A673 (cell line): Measurements from ENCODE around the gene UBE3A.

Experiments used
- EZH2 ChIP-seq: fragments of 200-600 bp; sonication (generic); IDR thresholded peaks from 2 replicates; pipeline ENCODE4 v1.6.1; 2017; ENCODE audit warnings: borderline replicate concordance, low read depth, mild to moderate bottlenecking, mixed read lengths, antibody characterized with exemption, low read length; ENCODE audit not compliant: poor library complexity, severe bottlenecking
- TF ChIP-seq, protein P1 (sequence below): fragments of 300-800, 200-600 bp; sonication (generic); conservative IDR thresholded peaks from 2 replicates; pipeline ENCODE4 v1.5.1; 2017; ENCODE audit warnings: low read depth, mild to moderate bottlenecking, antibody characterized with exemption, low read length, moderate library complexity, mixed read lengths

- TF ChIP-seq, protein P1, sequence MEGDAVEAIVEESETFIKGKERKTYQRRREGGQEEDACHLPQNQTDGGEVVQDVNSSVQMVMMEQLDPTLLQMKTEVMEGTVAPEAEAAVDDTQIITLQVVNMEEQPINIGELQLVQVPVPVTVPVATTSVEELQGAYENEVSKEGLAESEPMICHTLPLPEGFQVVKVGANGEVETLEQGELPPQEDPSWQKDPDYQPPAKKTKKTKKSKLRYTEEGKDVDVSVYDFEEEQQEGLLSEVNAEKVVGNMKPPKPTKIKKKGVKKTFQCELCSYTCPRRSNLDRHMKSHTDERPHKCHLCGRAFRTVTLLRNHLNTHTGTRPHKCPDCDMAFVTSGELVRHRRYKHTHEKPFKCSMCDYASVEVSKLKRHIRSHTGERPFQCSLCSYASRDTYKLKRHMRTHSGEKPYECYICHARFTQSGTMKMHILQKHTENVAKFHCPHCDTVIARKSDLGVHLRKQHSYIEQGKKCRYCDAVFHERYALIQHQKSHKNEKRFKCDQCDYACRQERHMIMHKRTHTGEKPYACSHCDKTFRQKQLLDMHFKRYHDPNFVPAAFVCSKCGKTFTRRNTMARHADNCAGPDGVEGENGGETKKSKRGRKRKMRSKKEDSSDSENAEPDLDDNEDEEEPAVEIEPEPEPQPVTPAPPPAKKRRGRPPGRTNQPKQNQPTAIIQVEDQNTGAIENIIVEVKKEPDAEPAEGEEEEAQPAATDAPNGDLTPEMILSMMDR = no peak
- TF ChIP-seq EZH2 = no peak
Observed at GRCh38 chr15:25332306-25332705, 106.5 kb downstream of the UBE3A start.
